ENCODE results near the gene WDR45B. TPM values are rescaled to one million over a fixed set of nuclear protein-coding genes. Genes with fewer than 3 reads are reported as not detected.
A peak's percentile ranks its signal among the peaks of the same experiment; 100 is the strongest.

WDR45B gene
- total RNA-seq, 2 experiments from 2014 or later, result 127 to 132 TPM

DNA sequence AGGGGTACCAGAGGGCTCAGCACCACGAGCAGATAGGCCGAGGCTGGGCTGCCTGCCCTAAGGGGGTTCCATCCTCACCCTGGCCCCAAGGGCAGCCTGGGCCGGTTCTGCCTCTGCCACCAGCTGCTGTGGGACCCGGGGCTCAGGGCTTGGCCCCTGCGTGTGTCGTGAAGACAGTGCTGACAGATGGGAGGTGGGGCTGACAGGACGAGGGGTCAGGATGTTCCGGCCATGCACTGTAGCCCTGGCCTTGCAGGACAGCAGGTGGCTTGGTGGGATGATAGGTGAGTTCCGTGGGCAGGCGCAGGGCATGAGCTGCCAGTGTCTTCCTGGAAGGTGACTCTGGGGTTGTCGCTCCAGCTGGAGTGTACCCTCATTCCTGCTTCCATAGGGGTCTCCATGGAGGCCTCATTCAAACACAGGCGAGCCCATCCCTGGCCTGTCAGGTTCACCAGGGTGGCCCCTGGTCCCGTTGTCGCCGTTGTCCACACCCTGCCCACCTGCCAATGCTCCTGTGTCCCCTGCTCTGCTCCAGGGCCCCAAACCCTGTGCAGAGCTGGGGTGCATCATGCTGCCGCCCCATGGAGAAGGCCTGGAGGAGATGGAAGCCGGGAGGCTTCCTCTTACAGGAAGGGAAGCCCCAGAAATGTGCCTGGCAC lies 57.2 kb downstream of the WDR45B start:
- H3K27me3 Mint-ChIP-seq, result no peaks in the 10 kb centered on the region
- ChIA-PET POLR2A (interaction anchor here (1.1 to 1.4 kb wide), 2 partner anchors 14 to 72 kb away, joined by 3 to 6 read pairs; no protein-coding TSS in a partner anchor), CTCF (no interaction called here)
- H3K4me1 Mint-ChIP-seq (ENCODE audit: low read depth), result peaks cover 46% of the 10 kb centered on the region
- peak overlapping the region; percentile 90 for H3K27ac Mint-ChIP-seq
- H3K9me3 Mint-ChIP-seq, result no peaks in the 10 kb centered on the region
- peaks cover 27% of the 10 kb centered on the region for H3K36me3 Mint-ChIP-seq (ENCODE audit: low read depth)
- intact Hi-C loops (cut with micrococcal nuclease), result no loop called here
- TF ChIP-seq, protein P1, sequence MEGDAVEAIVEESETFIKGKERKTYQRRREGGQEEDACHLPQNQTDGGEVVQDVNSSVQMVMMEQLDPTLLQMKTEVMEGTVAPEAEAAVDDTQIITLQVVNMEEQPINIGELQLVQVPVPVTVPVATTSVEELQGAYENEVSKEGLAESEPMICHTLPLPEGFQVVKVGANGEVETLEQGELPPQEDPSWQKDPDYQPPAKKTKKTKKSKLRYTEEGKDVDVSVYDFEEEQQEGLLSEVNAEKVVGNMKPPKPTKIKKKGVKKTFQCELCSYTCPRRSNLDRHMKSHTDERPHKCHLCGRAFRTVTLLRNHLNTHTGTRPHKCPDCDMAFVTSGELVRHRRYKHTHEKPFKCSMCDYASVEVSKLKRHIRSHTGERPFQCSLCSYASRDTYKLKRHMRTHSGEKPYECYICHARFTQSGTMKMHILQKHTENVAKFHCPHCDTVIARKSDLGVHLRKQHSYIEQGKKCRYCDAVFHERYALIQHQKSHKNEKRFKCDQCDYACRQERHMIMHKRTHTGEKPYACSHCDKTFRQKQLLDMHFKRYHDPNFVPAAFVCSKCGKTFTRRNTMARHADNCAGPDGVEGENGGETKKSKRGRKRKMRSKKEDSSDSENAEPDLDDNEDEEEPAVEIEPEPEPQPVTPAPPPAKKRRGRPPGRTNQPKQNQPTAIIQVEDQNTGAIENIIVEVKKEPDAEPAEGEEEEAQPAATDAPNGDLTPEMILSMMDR (IDR thresholded peaks at IDR 0.05), result no peak
- DNase-seq, result no peak
- ATAC-seq, result no peak
- H3K4me3 Mint-ChIP-seq, result no peak overlapping the region

DNA sequence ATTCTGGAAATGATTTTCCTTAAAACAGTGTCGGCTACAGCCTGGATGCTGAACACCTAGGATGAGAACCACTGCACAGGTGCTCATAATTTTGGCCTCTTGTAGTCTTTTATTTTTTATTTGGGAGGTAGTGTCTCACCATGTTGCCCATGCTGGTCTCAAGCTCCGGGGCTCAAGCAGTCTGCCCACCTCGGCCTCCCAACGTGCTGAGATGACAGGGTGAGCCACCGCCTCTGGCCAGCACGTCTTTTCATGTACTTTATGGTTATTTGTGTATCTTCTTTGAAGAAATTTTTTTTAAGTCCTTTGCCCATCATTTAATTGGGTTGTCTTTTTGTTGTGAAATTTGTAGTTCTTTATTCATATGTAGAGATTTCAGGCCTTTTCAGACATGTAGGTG lies 58.0 kb downstream of the WDR45B start:
- no peaks in the 10 kb centered on the region for H3K27me3 Mint-ChIP-seq
- ChIA-PET CTCF (no interaction called here), POLR2A (no interaction called here)
- peak overlapping the region; percentile 55 for H3K27ac Mint-ChIP-seq
- H3K9me3 Mint-ChIP-seq, result no peaks in the 10 kb centered on the region
- intact Hi-C loops (cut with micrococcal nuclease), result no loop called here
- H3K36me3 Mint-ChIP-seq (ENCODE audit: low read depth), result peaks cover 32% of the 10 kb centered on the region
- no peak for ATAC-seq
- no peak overlapping the region for H3K4me3 Mint-ChIP-seq
- peaks cover 50% of the 10 kb centered on the region for H3K4me1 Mint-ChIP-seq (ENCODE audit: low read depth)
- no peak for DNase-seq
- TF ChIP-seq, protein P1 (IDR thresholded peaks at IDR 0.05), result no peak

DNA sequence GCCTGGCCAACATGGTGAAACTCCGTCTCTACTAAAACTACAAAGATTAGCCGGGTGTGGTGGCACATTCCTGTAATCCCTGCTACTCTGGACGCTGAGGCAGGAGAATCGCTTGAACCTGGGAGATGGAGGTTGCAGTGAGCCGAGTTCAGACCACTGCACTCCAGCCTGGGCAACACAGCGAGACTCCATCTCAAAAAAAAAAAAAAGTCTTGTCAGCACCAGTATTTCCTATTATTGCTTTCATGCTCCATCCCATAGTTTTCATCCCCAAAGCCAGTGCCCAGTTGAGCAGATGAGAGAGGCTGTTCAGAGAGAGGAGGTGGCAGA lies 58.4 kb downstream of the WDR45B start:
- intact Hi-C loops (cut with micrococcal nuclease), result no loop called here
- no peaks in the 10 kb centered on the region for H3K27me3 Mint-ChIP-seq
- no peaks in the 10 kb centered on the region for H3K9me3 Mint-ChIP-seq
- peaks cover 32% of the 10 kb centered on the region for H3K36me3 Mint-ChIP-seq (ENCODE audit: low read depth)
- DNase-seq, result no peak
- peak overlapping the region; percentile 46 for H3K27ac Mint-ChIP-seq
- CTCF ChIA-PET, result no interaction called here
- POLR2A ChIA-PET, result no interaction called here
- H3K4me3 Mint-ChIP-seq, result no peak overlapping the region
- no peak for ATAC-seq
- peaks cover 50% of the 10 kb centered on the region for H3K4me1 Mint-ChIP-seq (ENCODE audit: low read depth)
- TF ChIP-seq, protein P1 (IDR thresholded peaks at IDR 0.05), result no peak

DNA sequence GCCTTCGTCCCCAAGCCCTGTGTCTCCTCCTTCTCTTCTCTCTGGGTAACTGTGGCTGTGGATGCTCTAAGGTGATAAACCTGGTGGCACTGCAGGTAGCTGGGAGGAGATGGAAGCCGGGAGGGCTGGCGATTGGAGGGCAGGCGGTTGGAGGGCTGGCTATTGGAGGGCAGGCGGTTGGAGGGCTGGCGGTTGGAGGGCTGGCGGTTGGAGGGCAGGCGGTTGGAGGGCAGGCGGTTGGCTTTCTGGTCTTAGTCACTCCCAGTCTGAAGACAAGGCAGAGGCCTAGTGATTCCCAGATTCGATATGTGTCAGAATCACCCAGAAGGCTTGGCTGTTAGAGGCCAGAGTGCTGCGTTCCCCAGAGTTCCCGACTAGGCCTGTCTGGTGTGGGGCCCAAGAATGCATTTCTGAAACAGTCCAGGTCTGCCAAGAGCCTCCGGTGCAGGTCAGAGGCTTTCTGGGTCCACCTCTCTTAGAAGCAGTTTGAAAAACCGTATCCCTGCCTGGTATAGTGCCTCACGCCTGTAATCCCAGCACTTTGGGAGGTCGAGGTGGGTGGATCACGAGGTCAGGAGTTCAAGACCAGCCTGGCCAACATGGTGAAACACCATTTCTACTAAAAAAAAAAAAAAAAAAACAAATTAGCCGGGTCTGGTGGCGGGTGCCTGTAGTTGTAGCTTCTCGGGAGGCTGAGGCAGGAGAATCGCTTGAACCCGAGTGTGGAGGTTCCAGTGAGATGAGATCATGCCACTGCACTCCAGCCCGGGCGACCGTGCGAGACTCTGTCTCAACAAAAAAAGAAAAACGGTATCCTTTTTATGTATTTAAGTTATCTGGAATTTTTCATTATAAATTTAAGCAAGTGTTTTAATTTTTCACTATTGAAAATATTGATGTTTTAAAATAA lies 59.7 kb downstream of the WDR45B start:
- Mint-ChIP-seq H3K4me3 (no peak overlapping the region), H3K4me1 (ENCODE audit: low read depth) (peaks cover 42% of the 10 kb centered on the region), H3K27me3 (no peaks in the 10 kb centered on the region), H3K27ac (peak overlapping the region; percentile 46), H3K9me3 (no peaks in the 10 kb centered on the region), H3K36me3 (ENCODE audit: low read depth) (peaks cover 33% of the 10 kb centered on the region)
- intact Hi-C loops (cut with micrococcal nuclease), result no loop called here
- TF ChIP-seq, protein P1 (IDR thresholded peaks at IDR 0.05), result no peak
- ChIA-PET POLR2A (interaction anchor here (0.6 kb wide), 1 partner anchor 382 kb away, joined by 3 read pairs; no protein-coding TSS in a partner anchor), CTCF (no interaction called here)
- no peak for DNase-seq
- ATAC-seq, result no peak
